EH (cell line): ENCODE data around the gene KIF21B.

Experiments used
- DNase-seq: peaks from one replicate; pipeline ENCODE4 v3.0.0-alpha.2; 2015; ENCODE audit warnings: low read depth

The KIF21B gene

DNA sequence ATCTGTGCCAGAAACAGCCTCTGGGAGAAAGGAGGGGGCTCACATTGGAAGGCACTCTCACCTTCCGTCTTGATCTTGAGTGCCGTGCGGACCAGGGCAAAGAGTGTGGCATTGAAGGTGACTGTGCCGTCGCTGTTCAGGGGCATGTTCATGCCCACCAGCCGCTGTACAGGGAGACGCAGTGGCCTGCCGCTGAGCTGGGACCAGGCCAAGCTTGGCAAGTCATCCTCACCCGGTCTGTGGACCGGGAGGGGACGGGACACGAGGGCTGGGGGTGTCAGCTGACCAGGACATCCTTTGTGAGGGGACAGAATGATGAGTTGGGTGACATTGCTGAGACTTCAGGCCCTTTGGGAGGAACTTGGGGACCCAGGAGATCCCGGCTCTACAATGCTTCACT is 25.0 kb upstream of the KIF21B start:
- no peak for DNase-seq

DNA sequence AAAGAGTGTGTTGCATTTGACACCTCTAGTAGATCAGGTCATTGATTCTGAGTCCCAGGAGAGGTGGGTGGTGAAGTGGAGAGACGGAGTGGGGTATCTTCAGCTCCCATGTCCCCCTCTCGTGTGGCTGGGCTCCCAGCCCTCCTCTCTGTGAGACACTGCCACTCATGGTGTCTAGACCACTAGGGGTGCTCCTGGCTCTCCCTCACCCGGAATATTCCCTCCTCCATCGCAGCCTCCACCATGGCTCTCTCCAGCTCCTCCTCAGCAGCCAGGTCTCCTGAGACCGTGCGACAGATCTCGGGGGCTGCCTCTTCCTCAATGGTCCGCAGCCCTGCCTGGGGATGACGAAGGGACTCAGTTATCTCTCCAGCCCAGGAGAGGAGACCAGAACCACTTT is 20.6 kb upstream of the KIF21B start:
- no peak for DNase-seq

DNA sequence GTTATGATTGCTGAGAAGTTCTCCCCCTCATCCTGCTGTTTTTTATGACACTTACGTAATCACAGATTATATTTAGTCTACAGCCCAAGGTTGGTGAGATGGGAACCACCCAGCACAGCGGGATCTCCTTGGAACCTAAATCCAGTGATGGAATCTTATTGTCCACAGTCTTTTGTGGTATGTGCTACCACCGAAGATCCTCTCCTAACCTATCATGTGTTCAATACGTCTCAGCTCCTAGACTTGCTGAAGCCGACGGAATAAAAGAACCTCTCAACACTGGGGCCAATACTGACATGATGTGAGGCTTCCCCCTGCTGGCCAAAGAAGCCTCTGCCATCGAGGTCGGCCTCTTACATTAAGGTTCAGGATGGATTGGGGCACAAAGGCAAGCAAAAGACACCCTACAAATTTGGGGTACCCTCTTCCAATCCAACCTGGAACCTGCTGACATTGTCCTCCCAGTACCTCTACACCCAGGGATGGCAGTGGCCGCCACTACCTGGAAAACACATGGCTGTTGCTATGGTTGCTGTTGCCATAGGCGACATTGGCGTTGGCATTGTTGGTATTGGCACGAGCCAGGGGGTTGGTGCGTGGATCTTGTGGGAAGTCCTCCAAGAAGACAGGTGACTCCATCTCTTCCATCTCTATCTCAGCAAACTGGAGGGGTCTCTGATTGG is 19.4 kb upstream of the KIF21B start:
- DNase-seq, result peak; percentile 72

- DNase-seq, result no peak
Observed at GRCh38 chr1:201041011-201041410, 17.5 kb upstream of the KIF21B start.

GRCh38 chr1:201039876-201040275 is 16.4 kb upstream of the KIF21B start:
- no peak for DNase-seq

- DNase-seq, result no peak
Observed at GRCh38 chr1:201039418-201039817, 15.9 kb upstream of the KIF21B start.

GRCh38 chr1:201038186-201038876 is 14.8 kb upstream of the KIF21B start:
- DNase-seq, result no peak

- DNase-seq, result no peak
Observed at GRCh38 chr1:201036188-201036842, 12.8 kb upstream of the KIF21B start.

GRCh38 chr1:201034671-201035070 is 11.2 kb upstream of the KIF21B start:
- DNase-seq, result no peak

GRCh38 chr1:201032408-201032807 is 8.9 kb upstream of the KIF21B start:
- no peak for DNase-seq

DNA sequence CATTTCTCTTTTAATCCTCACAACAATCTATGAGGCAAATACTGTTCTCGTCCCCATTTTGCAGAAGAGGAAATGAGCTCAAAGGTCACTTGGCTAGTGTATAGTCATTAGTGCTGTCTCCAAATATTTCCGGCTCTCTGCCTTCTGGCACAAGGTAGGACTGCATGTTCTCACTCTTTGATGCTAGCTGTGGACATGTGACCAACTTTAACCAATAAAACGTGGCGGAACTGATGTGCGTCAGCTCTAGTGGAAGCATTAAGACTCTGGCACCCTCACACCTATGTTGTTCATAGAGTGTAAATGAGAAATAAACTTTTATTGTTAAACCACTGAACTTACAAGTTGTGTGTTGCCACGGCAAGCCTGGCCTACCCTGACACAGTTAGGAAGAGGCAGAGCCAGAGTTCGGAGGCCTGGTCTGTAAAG is 5.0 kb upstream of the KIF21B start:
- DNase-seq, result no peak

DNA sequence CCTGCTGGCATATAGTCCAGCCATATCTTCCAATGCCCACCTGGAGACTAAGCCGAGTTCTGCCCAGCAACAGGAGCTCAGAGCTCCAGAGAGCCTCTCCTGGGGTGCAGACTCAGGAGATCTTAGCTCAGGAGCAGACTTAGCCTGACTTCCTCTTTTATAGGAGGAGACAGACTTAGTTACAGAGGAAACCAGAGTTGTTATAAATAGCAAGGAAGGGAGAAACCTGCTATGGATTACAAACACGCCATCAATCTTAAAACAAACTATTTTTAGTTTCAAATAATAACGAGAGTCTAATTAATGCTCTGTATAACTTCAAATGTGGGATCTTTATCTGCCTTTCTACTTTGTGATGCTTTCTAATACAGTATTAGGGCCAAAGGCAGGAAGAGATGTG is 3.3 kb upstream of the KIF21B start:
- DNase-seq, result peak; percentile 31

GRCh38 chr1:201026234-201026633 is 2.7 kb upstream of the KIF21B start:
- DNase-seq, result peak; percentile 23

DNA sequence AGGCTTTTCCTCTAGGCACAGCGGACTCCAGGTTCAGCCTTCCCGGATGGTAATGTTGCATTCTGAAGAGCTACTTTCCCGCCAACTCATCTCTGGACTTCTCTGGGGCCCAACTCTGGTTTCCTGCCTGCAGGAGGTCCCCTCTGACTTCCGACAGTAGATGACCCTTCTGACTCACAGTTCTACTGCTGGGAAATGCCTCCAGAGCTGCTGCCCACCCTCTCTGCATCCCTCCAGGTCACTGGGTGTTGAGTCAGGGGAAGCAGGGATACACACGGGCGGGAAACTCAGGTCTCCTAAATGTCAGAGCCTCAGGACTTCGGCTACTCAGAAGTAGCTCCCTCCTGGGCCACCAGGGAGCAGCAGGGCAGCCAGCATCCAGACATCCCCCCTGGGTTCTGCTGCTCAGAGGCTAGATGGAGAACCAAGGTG is 2.1 kb upstream of the KIF21B start:
- peak; percentile 88 for DNase-seq

DNA sequence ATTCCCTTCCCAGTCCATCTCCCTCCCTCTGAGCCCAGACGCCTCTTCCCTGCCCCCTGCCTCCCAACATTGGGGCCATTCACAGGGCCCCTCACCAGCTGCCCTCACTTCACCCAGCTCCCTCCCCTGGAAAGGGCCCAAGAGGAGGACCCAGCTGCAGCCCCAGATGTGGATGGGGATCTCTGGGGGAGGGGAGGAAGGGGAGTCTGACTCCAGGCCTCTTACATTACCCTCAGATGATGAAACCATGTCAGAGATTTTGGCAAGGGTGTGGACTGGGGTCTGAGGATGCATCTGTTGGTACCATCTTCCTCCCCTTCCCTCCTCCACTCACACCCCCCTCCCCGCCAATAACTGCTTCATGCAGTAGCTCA is 1.1 kb upstream of the KIF21B start:
- no peak for DNase-seq

GRCh38 chr1:201023920-201024624 is 558 bp upstream of the KIF21B start:
- DNase-seq, result no peak

DNA sequence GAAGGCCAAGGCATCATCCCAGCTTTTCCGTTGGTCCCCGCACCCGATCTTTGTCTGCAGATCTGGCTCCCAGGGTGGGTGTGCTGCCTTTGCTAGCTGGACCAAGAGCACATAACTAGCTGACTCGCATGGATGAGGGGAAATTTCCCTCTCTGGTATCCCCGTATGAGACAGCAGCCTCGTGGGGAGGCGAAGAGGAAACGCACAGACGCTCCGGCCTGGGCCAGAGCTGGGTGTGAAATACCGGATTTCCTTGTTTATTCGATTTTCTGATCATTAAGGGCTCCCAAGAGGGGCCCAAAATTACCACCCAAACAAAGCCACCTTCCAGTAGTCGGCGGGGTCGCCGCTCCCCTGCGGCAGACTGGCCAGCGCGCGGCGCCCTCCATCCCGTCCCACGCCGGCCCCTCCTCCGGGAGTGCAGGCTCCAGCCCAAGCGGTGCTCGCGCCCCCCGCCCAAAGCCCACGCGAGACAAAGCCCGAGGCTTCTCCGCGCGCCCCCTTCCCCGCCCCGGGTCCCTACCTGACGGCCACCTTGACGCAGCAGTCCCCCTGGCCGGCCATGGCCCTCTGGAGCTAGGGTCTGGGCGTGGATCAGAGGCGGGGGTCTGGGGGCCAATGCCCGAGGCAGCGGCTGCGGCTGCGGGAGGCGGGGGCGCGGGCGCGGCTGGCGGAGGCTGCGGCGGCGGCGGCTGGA is 546 bp downstream of the KIF21B start:
- DNase-seq, result peak; percentile 30

DNA sequence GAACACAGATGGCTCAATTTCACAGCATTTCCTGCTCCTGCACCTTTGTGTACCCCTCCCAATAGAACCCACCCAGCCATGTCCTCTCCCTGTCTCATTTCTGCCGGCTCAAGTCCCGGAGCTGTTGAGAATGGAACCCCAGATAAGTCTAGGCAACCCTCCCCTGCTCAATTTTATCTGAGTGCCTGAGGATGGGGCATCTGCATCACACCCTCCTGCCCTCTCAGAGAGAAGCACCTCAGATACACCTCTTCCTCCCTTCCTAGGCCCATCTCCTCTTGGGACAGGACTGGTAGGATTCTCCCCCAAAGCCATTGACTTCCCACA is 1.1 kb downstream of the KIF21B start:
- no peak for DNase-seq

DNA sequence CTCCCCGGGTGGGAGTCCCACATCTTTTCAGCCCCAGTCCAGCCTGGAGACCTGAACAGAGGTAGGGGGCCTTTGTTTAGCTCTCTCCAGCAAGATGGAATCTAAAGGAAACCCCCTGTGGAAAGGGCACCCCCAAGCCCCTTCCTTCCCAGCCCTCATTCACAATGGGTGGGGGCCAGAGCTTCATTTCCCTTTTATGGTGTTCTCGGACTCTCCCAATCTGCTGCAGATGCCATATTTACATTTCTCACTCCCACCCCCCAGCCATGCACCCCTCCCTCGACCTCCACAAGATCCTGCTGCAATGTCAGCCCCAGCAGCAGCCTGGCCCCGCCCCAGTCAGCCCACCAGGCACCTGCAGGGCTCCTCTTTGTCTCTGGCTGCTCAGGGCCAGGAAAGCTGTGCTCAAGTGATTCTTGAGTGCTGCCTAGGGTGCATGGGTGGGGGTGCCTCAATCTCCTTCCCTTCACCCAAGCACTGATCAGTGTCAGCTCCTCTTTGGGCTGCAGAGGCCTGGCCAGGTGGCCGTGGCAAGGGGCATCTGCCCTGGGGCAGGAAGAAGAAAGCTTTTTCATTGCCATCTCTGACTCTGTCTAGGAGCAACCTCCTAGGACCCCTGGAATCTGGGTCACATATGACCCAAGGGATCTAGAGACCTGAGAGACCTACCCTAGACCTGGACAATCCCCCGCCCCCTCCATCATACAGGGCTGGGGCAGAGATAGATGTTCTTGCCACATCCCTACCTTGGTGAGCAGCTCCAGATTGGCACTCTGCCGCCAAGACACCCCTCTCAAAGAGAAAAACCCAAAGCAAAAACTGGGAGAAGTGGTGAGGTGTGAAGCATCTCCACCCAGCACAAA is 1.7 kb downstream of the KIF21B start:
- DNase-seq, result no peak

GRCh38 chr1:201020721-201021629 is 2.5 kb downstream of the KIF21B start:
- peak; percentile 27 for DNase-seq
